ENCODE data around the gene LAMC1.

GRCh38 chr1:183094351-183094750 lies 71.1 kb downstream of the LAMC1 start:
- TF ChIP-seq CTCF (IDR thresholded peaks at IDR 0.05) (no peak), POLR2A (IDR thresholded peaks at IDR 0.05) (no peak), POLR2AphosphoS5 (IDR thresholded peaks at IDR 0.05) (no peak)
